ENCODE measurements around the gene TESMIN.

TESMIN gene

GRCh38 chr11:68748061-68748460 lies 3.3 kb downstream of the TESMIN start:
- no CpG with 5 or more reads among the region's 2 CpGs for WGBS (ENCODE audit: insufficient coverage, insufficient read length)
- no peak for DNase-seq (ENCODE audit: low read depth, low spot score)
- no peak overlapping the region for H3K27ac ChIP-seq (ENCODE audit: low read length)
- no peaks in the 10 kb centered on the region for H3K4me1 ChIP-seq (ENCODE audit: control insufficient read depth, insufficient read depth, low read length)
- peaks cover 19% of the 10 kb centered on the region; the same call in 1 of the 2 replicates for H3K36me3 ChIP-seq (ENCODE audit: control insufficient read depth, insufficient read depth, low read length)
- no peaks in the 10 kb centered on the region for H3K27me3 ChIP-seq (ENCODE audit: control insufficient read depth, insufficient read depth, low read length)
- no peaks in the 10 kb centered on the region for H3K9me3 ChIP-seq (ENCODE audit: control insufficient read depth, insufficient read depth, low read length)
- H3K4me3 ChIP-seq (ENCODE audit: low read length), result no peak overlapping the region

- peaks cover 19% of the 10 kb centered on the region; the same call in 1 of the 2 replicates for H3K36me3 ChIP-seq (ENCODE audit: control insufficient read depth, insufficient read depth, low read length)
- no peak for DNase-seq (ENCODE audit: low read depth, low spot score)
- H3K9me3 ChIP-seq (ENCODE audit: control insufficient read depth, insufficient read depth, low read length), result no peaks in the 10 kb centered on the region
- H3K27ac ChIP-seq (ENCODE audit: low read length), result no peak overlapping the region
- H3K27me3 ChIP-seq (ENCODE audit: control insufficient read depth, insufficient read depth, low read length), result no peaks in the 10 kb centered on the region
- H3K4me3 ChIP-seq (ENCODE audit: low read length), result no peak overlapping the region
- no CpG with 5 or more reads among the region's 3 CpGs for WGBS (ENCODE audit: insufficient coverage, insufficient read length)
- H3K4me1 ChIP-seq (ENCODE audit: control insufficient read depth, insufficient read depth, low read length), result no peaks in the 10 kb centered on the region
Observed at GRCh38 chr11:68743539-68743938, 7.8 kb downstream of the TESMIN start.

GRCh38 chr11:68741463-68741862 lies 9.9 kb downstream of the TESMIN start:
- peaks cover 21% of the 10 kb centered on the region for H3K36me3 ChIP-seq (ENCODE audit: control insufficient read depth, insufficient read depth, low read length)
- H3K27me3 ChIP-seq (ENCODE audit: control insufficient read depth, insufficient read depth, low read length), result no peaks in the 10 kb centered on the region
- H3K4me1 ChIP-seq (ENCODE audit: control insufficient read depth, insufficient read depth, low read length), result no peaks in the 10 kb centered on the region
- DNase-seq (ENCODE audit: low read depth, low spot score), result no peak
- H3K27ac ChIP-seq (ENCODE audit: low read length), result no peak overlapping the region
- H3K9me3 ChIP-seq (ENCODE audit: control insufficient read depth, insufficient read depth, low read length), result no peaks in the 10 kb centered on the region
- H3K4me3 ChIP-seq (ENCODE audit: low read length), result no peak overlapping the region
- WGBS (ENCODE audit: insufficient coverage, insufficient read length), result no CpG with 5 or more reads among the region's 7 CpGs

GRCh38 chr11:68735646-68736045 lies 15.7 kb downstream of the TESMIN start:
- H3K27me3 ChIP-seq (ENCODE audit: control insufficient read depth, insufficient read depth, low read length), result no peaks in the 10 kb centered on the region
- no peak overlapping the region for H3K27ac ChIP-seq (ENCODE audit: low read length)
- H3K4me1 ChIP-seq (ENCODE audit: control insufficient read depth, insufficient read depth, low read length), result no peaks in the 10 kb centered on the region
- no peak for DNase-seq (ENCODE audit: low read depth, low spot score)
- H3K36me3 ChIP-seq (ENCODE audit: control insufficient read depth, insufficient read depth, low read length), result peaks cover 5% of the 10 kb centered on the region
- no CpG with 5 or more reads among the region's 6 CpGs for WGBS (ENCODE audit: insufficient coverage, insufficient read length)
- H3K9me3 ChIP-seq (ENCODE audit: control insufficient read depth, insufficient read depth, low read length), result no peaks in the 10 kb centered on the region
- H3K4me3 ChIP-seq (ENCODE audit: low read length), result no peak overlapping the region

GRCh38 chr11:68735125-68735524 lies 16.2 kb downstream of the TESMIN start:
- H3K4me1 ChIP-seq (ENCODE audit: control insufficient read depth, insufficient read depth, low read length), result no peaks in the 10 kb centered on the region
- no peak for DNase-seq (ENCODE audit: low read depth, low spot score)
- WGBS (ENCODE audit: insufficient coverage, insufficient read length), result no CpG with 5 or more reads among the region's 6 CpGs

GRCh38 chr11:68734111-68734510 lies 17.2 kb downstream of the TESMIN start:
- DNase-seq (ENCODE audit: low read depth, low spot score), result no peak
- WGBS (ENCODE audit: insufficient coverage, insufficient read length), result no CpG with 5 or more reads among the region's 7 CpGs
- Histone ChIP-seq H3K27me3 (ENCODE audit: control insufficient read depth, insufficient read depth, low read length) (no peaks in the 10 kb centered on the region), H3K4me1 (ENCODE audit: control insufficient read depth, insufficient read depth, low read length) (no peaks in the 10 kb centered on the region), H3K4me3 (ENCODE audit: low read length) (no peak overlapping the region), H3K36me3 (ENCODE audit: control insufficient read depth, insufficient read depth, low read length) (peaks cover 5% of the 10 kb centered on the region), H3K9me3 (ENCODE audit: control insufficient read depth, insufficient read depth, low read length) (no peaks in the 10 kb centered on the region), H3K27ac (ENCODE audit: low read length) (no peak overlapping the region)

More at GRCh38 chr11:68735125-68735524, 16.2 kb downstream of the TESMIN start:
- no peaks in the 10 kb centered on the region for H3K9me3 ChIP-seq (ENCODE audit: control insufficient read depth, insufficient read depth, low read length)
- H3K27ac ChIP-seq (ENCODE audit: low read length), result no peak overlapping the region
- no peaks in the 10 kb centered on the region for H3K27me3 ChIP-seq (ENCODE audit: control insufficient read depth, insufficient read depth, low read length)
- no peak overlapping the region for H3K4me3 ChIP-seq (ENCODE audit: low read length)
- peaks cover 5% of the 10 kb centered on the region for H3K36me3 ChIP-seq (ENCODE audit: control insufficient read depth, insufficient read depth, low read length)

GRCh38 chr11:68727783-68728182 lies 23.5 kb downstream of the TESMIN start:
- DNase-seq (ENCODE audit: low read depth, low spot score), result no peak
- Histone ChIP-seq H3K9me3 (ENCODE audit: control insufficient read depth, insufficient read depth, low read length) (no peaks in the 10 kb centered on the region), H3K36me3 (ENCODE audit: control insufficient read depth, insufficient read depth, low read length) (no peaks in the 10 kb centered on the region), H3K4me1 (ENCODE audit: control insufficient read depth, insufficient read depth, low read length) (no peaks in the 10 kb centered on the region), H3K27ac (ENCODE audit: low read length) (no peak overlapping the region), H3K4me3 (ENCODE audit: low read length) (no peak overlapping the region), H3K27me3 (ENCODE audit: control insufficient read depth, insufficient read depth, low read length) (no peaks in the 10 kb centered on the region)
- WGBS (ENCODE audit: insufficient coverage, insufficient read length), result no CpG with 5 or more reads among the region's 6 CpGs

GRCh38 chr11:68724293-68724692 lies 27.0 kb downstream of the TESMIN start:
- no peak for DNase-seq (ENCODE audit: low read depth, low spot score)
- H3K36me3 ChIP-seq (ENCODE audit: control insufficient read depth, insufficient read depth, low read length), result no peaks in the 10 kb centered on the region
- H3K27me3 ChIP-seq (ENCODE audit: control insufficient read depth, insufficient read depth, low read length), result no peaks in the 10 kb centered on the region
- no CpG with 5 or more reads among the region's 4 CpGs for WGBS (ENCODE audit: insufficient coverage, insufficient read length)
- H3K27ac ChIP-seq (ENCODE audit: low read length), result no peak overlapping the region
- no peak overlapping the region for H3K4me3 ChIP-seq (ENCODE audit: low read length)
- H3K4me1 ChIP-seq (ENCODE audit: control insufficient read depth, insufficient read depth, low read length), result no peaks in the 10 kb centered on the region
- no peaks in the 10 kb centered on the region; the same call in 1 of the 2 replicates for H3K9me3 ChIP-seq (ENCODE audit: control insufficient read depth, insufficient read depth, low read length)

- Histone ChIP-seq H3K27me3 (ENCODE audit: control insufficient read depth, insufficient read depth, low read length) (no peaks in the 10 kb centered on the region), H3K9me3 (ENCODE audit: control insufficient read depth, insufficient read depth, low read length) (no peaks in the 10 kb centered on the region; the same call in 1 of the 2 replicates), H3K36me3 (ENCODE audit: control insufficient read depth, insufficient read depth, low read length) (no peaks in the 10 kb centered on the region), H3K4me3 (ENCODE audit: low read length) (no peak overlapping the region), H3K4me1 (ENCODE audit: control insufficient read depth, insufficient read depth, low read length) (no peaks in the 10 kb centered on the region), H3K27ac (ENCODE audit: low read length) (no peak overlapping the region)
- DNase-seq (ENCODE audit: low read depth, low spot score), result no peak
- WGBS (ENCODE audit: insufficient coverage, insufficient read length), result no CpG with 5 or more reads among the region's 1 CpG
Observed at GRCh38 chr11:68722143-68722542, 29.2 kb downstream of the TESMIN start.

- Histone ChIP-seq H3K9me3 (ENCODE audit: control insufficient read depth, insufficient read depth, low read length) (no peaks in the 10 kb centered on the region; the same call in 1 of the 2 replicates), H3K27ac (ENCODE audit: low read length) (no peak overlapping the region), H3K4me1 (ENCODE audit: control insufficient read depth, insufficient read depth, low read length) (no peaks in the 10 kb centered on the region), H3K36me3 (ENCODE audit: control insufficient read depth, insufficient read depth, low read length) (no peaks in the 10 kb centered on the region), H3K4me3 (ENCODE audit: low read length) (no peak overlapping the region), H3K27me3 (ENCODE audit: control insufficient read depth, insufficient read depth, low read length) (no peaks in the 10 kb centered on the region)
- DNase-seq (ENCODE audit: low read depth, low spot score), result no peak
- WGBS (ENCODE audit: insufficient coverage, insufficient read length), result no CpG with 5 or more reads among the region's 2 CpGs
Observed at GRCh38 chr11:68721075-68721474, 30.2 kb downstream of the TESMIN start.

- Histone ChIP-seq H3K27me3 (ENCODE audit: control insufficient read depth, insufficient read depth, low read length) (no peaks in the 10 kb centered on the region), H3K4me3 (ENCODE audit: low read length) (no peak overlapping the region), H3K9me3 (ENCODE audit: control insufficient read depth, insufficient read depth, low read length) (no peaks in the 10 kb centered on the region), H3K27ac (ENCODE audit: low read length) (no peak overlapping the region), H3K4me1 (ENCODE audit: control insufficient read depth, insufficient read depth, low read length) (no peaks in the 10 kb centered on the region), H3K36me3 (ENCODE audit: control insufficient read depth, insufficient read depth, low read length) (no peaks in the 10 kb centered on the region)
- WGBS (ENCODE audit: insufficient coverage, insufficient read length), result no CpG with 5 or more reads among the region's 11 CpGs
- no peak for DNase-seq (ENCODE audit: low read depth, low spot score)
Observed at GRCh38 chr11:68715456-68716122, 35.7 kb downstream of the TESMIN start.

Measured in iPS DF 6.9 (cell line).